OCI-LY1 (cell line): ENCODE measurements around the gene ATG7.

Experiments
- CTCF ChIP-seq: fragments of 200-600 bp; sonication (generic), shearing (Covaris generic); IDR thresholded peaks from 2 replicates; pipeline ENCODE4 v1.5.1; 2017; ENCODE audit warnings: mild to moderate bottlenecking, antibody characterized with exemption, low read length, moderate library complexity, mixed read lengths
- EZH2 ChIP-seq: fragments of 200-600 bp; sonication (generic), shearing (Covaris generic); IDR thresholded peaks from 2 replicates; pipeline ENCODE4 v1.8.0; 2017; ENCODE audit warnings: borderline replicate concordance, mixed run types, mild to moderate bottlenecking, antibody characterized with exemption, low read length, moderate library complexity, mixed read lengths

GRCh38 chr3:11480663-11481298 lies 208.6 kb downstream of the ATG7 start:
- TF ChIP-seq CTCF: no peak
- no peak for TF ChIP-seq EZH2
